ENCODE results near the gene LIN37. TPM values are rescaled to one million over a fixed set of nuclear protein-coding genes. Genes with fewer than 3 reads are reported as not detected.

Gene LIN37
- total and polyA plus RNA-seq, 9 of the 15 experiments (the other 6 are each of a cell fraction or from before 2014, with no cell fraction given) = 1.2 to 12.5 (median 8.6) TPM

- TF ChIP-seq C11orf30 (IDR thresholded peaks at IDR 0.05; ENCODE audit: low read depth) (peak; percentile 21; the same call in 1 of the 2 replicates), TCFL5 (CRISPR knock-in tag; conservative IDR thresholded peaks at IDR 0.05) (no peak), CEBPB (tag; IDR thresholded peaks at IDR 0.05) (peak; percentile 99), L3MBTL2 (IDR thresholded peaks at IDR 0.05) (peak; percentile 63), RBM22 (IDR thresholded peaks at IDR 0.05; ENCODE audit: low read depth, low read length, poor library complexity, severe bottlenecking) (no peak), ETV5 (CRISPR knock-in tag; IDR thresholded peaks at IDR 0.05; ENCODE audit: low read depth) (peak; percentile 19; the same call in 1 of the 2 replicates), ZNF24 (IDR thresholded peaks at IDR 0.05) (no peak), PBX2 (CRISPR knock-in tag; IDR thresholded peaks at IDR 0.05; ENCODE audit: low read depth) (peak; percentile 91), PBX2 (tag; conservative IDR thresholded peaks at IDR 0.05; ENCODE audit: low read depth) (peak; percentile 99), ZBTB40 (IDR thresholded peaks at IDR 0.05) (peak; percentile 93), ZBTB40 (CRISPR knock-in tag; IDR thresholded peaks at IDR 0.05) (no peak), MBD2 (IDR thresholded peaks at IDR 0.05; ENCODE audit: borderline replicate concordance, low read depth) (peak; percentile 96), POLR2G (IDR thresholded peaks at IDR 0.05; ENCODE audit: low read depth, low read length) (peak; percentile 88), BRF2 (IDR thresholded peaks at IDR 0.05; ENCODE audit: borderline replicate concordance, insufficient read depth, insufficient read length) (no peak), ZNF23 (CRISPR knock-in tag; IDR thresholded peaks at IDR 0.05) (no peak)
Measured at GRCh38 chr19:35748106-35749020, at the start of gene LIN37 (continued).

Data from K562 (cell line).